Activated CD8-positive, alpha-beta T cell treated with anti-CD3 and anti-CD28 coated beads for 36 hours (primary cell): ENCODE data around the gene GNLY. TPM values are rescaled to one million over a fixed set of nuclear protein-coding genes. Genes with fewer than 3 reads are reported as not detected.
A peak's percentile ranks its signal among the peaks of the same experiment; 100 is the strongest.

ENCODE experiments used
- ATAC-seq: fragments of 200-7000 bp; cut with Tn5 transposase; one replicate; pipeline ENCODE4 v1.10.0; 2021; ENCODE audit warnings: mild to moderate bottlenecking, moderate library complexity
- CTCF ChIA-PET: fragments of 350-600 bp; sonication (Branson Sonifier 250); formaldehyde crosslinking; loops from one replicate; lab custom pipeline; 2021; ENCODE audit warnings: antibody characterized with exemption; lab: Charles Lee
- POLR2A ChIA-PET: fragments of 350-600 bp; sonication (Branson Sonifier 250); formaldehyde crosslinking; loops from one replicate; lab custom pipeline; 2021; ENCODE audit warnings: antibody characterized with exemption; lab: Charles Lee
- DNase-seq: peaks from one replicate; pipeline ENCODE4 v3.0.0-alpha.2; 2020
- H3K27ac Mint-ChIP-seq: one replicate; pipeline ENCODE4 v1.8.0; 2021; ENCODE audit warnings: mild to moderate bottlenecking, mixed read lengths
- H3K27me3 Mint-ChIP-seq: one replicate; pipeline ENCODE4 v1.8.0; 2021; ENCODE audit warnings: mixed read lengths
- H3K36me3 Mint-ChIP-seq: one replicate; pipeline ENCODE4 v1.8.0; 2021; ENCODE audit warnings: low read depth, mixed read lengths
- H3K4me1 Mint-ChIP-seq: one replicate; pipeline ENCODE4 v1.8.0; 2021; ENCODE audit warnings: low read depth, mixed read lengths
- H3K4me3 Mint-ChIP-seq: one replicate; pipeline ENCODE4 v1.8.0; 2021; ENCODE audit warnings: mild to moderate bottlenecking, moderate library complexity, mixed read lengths
- H3K9me3 Mint-ChIP-seq: one replicate; pipeline ENCODE4 v1.8.0; 2021; ENCODE audit warnings: mixed read lengths
- CTCF ChIP-seq: fragments of 200-600 bp; IDR thresholded peaks from one replicate; pipeline ENCODE4 v1.8.0; 2022; ENCODE audit warnings: antibody characterized with exemption, mild to moderate bottlenecking
- intact Hi-C: fragments of 100-400 bp; cut with micrococcal nuclease; formaldehyde crosslinking; loops from one replicate; pipeline ENCODE4 v1.10.0; 2022
- total RNA-seq, 2 experiments: library from RNA; stranded (reverse); gene quantifications; one replicate each; pipeline ENCODE4 v1.2.3, GENCODE V29; 2021

Gene GNLY
- total RNA-seq, 2 experiments from 2014 or later = 46.7 to 52.6 TPM

GRCh38 chr2:85648619-85649018 lies 45.5 kb upstream of the GNLY start:
- H3K27me3 Mint-ChIP-seq = no peaks in the 10 kb centered on the region
- ChIA-PET CTCF (interaction anchor here (1.0 to 6.1 kb wide), 8 partner anchors 11 to 179 kb away, joined by 3 to 51 read pairs (median 4); no protein-coding TSS in a partner anchor), POLR2A (interaction anchor here (0.6 to 1.1 kb wide), 3 partner anchors 11 to 15 kb away, joined by 3 read pairs; no protein-coding TSS in a partner anchor)
- H3K27ac Mint-ChIP-seq = no peak overlapping the region
- DNase-seq (peak; percentile 30), ATAC-seq (peak; percentile 39)
- peak; percentile 26 for TF ChIP-seq CTCF
- peaks cover 52% of the 10 kb centered on the region for H3K36me3 Mint-ChIP-seq
- no peaks in the 10 kb centered on the region for H3K4me1 Mint-ChIP-seq
- no peaks in the 10 kb centered on the region for H3K9me3 Mint-ChIP-seq
- H3K4me3 Mint-ChIP-seq = no peak overlapping the region
- intact Hi-C loops = no loop called here

- H3K4me3 Mint-ChIP-seq = no peak overlapping the region
- ATAC-seq (no peak), DNase-seq (no peak)
- H3K9me3 Mint-ChIP-seq = no peaks in the 10 kb centered on the region
- no peak for TF ChIP-seq CTCF
- H3K4me1 Mint-ChIP-seq = no peaks in the 10 kb centered on the region
- no peak overlapping the region for H3K27ac Mint-ChIP-seq
- H3K27me3 Mint-ChIP-seq = no peaks in the 10 kb centered on the region
- intact Hi-C loops = no loop called here
- POLR2A ChIA-PET = interaction anchor here (1.0 to 1.1 kb wide), 2 partner anchors 10 to 13 kb away, joined by 3 read pairs; no protein-coding TSS in a partner anchor
- CTCF ChIA-PET = interaction anchor here (0.8 to 6.1 kb wide), 8 partner anchors 10 to 178 kb away, joined by 3 to 51 read pairs (median 4); no protein-coding TSS in a partner anchor
- H3K36me3 Mint-ChIP-seq = peaks cover 54% of the 10 kb centered on the region
Measured at GRCh38 chr2:85649201-85650190, 44.7 kb upstream of the GNLY start.

GRCh38 chr2:85650456-85650855 lies 43.7 kb upstream of the GNLY start:
- TF ChIP-seq CTCF = no peak
- Mint-ChIP-seq H3K4me1 (no peaks in the 10 kb centered on the region), H3K27ac (no peak overlapping the region), H3K4me3 (no peak overlapping the region), H3K36me3 (peaks cover 52% of the 10 kb centered on the region), H3K9me3 (no peaks in the 10 kb centered on the region), H3K27me3 (no peaks in the 10 kb centered on the region)
- CTCF ChIA-PET = interaction anchor here (0.8 to 6.1 kb wide), 4 partner anchors 9 to 55 kb away, joined by 3 to 51 read pairs (median 10); no protein-coding TSS in a partner anchor
- intact Hi-C loops = no loop called here
- POLR2A ChIA-PET = no interaction called here
- DNase-seq (no peak), ATAC-seq (no peak)

- intact Hi-C loops = no loop called here
- Mint-ChIP-seq H3K27me3 (no peaks in the 10 kb centered on the region), H3K4me1 (no peaks in the 10 kb centered on the region), H3K36me3 (peaks cover 47% of the 10 kb centered on the region), H3K9me3 (no peaks in the 10 kb centered on the region), H3K4me3 (no peak overlapping the region), H3K27ac (no peak overlapping the region)
- no peak for DNase-seq
- TF ChIP-seq CTCF = no peak
- CTCF ChIA-PET = interaction anchor here (0.8 to 6.1 kb wide), 4 partner anchors 14 to 78 kb away, joined by 3 to 51 read pairs (median 4); no protein-coding TSS in a partner anchor
- POLR2A ChIA-PET = no interaction called here
- ATAC-seq = no peak
Measured at GRCh38 chr2:85651097-85651496, 43.1 kb upstream of the GNLY start.
